Choroid plexus epithelial cell (primary cell): ENCODE measurements around the gene OR1D5.
"Not testable (repeated sequence)": the region's sequence is repeated elsewhere in the genome, so short reads cannot be mapped to it uniquely, and the experiment has no call there.

ENCODE experiments used
- DNase-seq: peaks from one replicate; pipeline ENCODE4 v3.0.0-alpha.2; 2010; ENCODE audit warnings: low read depth
- H3K4me3 ChIP-seq: 2 replicates; pipeline ENCODE4 v1.5.1; 2011; ENCODE audit warnings: low read depth, mild to moderate bottlenecking, control low read depth, low read length, moderate library complexity
- TF ChIP-seq, protein P1 (sequence below): conservative IDR thresholded peaks from 2 replicates; pipeline ENCODE4 v1.5.1; 2011; ENCODE audit warnings: low read depth, mild to moderate bottlenecking, control low read depth, inconsistent platforms, low read length, moderate library complexity

Gene OR1D5, protein sequence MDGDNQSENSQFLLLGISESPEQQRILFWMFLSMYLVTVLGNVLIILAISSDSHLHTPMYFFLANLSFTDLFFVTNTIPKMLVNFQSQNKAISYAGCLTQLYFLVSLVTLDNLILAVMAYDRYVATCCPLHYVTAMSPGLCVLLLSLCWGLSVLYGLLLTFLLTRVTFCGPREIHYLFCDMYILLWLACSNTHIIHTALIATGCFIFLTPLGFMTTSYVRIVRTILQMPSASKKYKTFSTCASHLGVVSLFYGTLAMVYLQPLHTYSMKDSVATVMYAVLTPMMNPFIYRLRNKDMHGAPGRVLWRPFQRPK

DNA sequence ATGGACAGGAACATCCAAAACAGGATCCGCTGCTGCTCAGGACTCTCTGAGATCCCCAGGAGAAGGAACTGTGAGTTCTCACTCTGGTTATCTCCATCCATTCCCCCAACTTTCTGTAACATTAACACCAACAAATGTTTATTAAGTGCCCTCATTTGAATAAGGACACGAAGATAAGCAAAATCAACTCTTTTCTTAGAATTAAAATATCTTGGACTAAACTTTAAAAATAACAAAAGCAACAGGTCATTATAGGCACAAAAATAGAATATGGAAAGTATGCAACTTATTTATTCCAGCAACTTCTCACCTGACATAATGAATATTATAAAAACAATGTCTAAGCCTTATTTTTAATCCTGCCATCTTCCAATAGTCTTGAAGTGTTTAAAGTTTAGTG is at the start of gene OR1D5:
OR1D5 (minus strand) TSS at position 101 of the 400 bp plus-strand sequence; CDS start at position 101, 0 bp downstream.
- not testable (repeated sequence) for DNase-seq, H3K4me3 ChIP-seq

DNA sequence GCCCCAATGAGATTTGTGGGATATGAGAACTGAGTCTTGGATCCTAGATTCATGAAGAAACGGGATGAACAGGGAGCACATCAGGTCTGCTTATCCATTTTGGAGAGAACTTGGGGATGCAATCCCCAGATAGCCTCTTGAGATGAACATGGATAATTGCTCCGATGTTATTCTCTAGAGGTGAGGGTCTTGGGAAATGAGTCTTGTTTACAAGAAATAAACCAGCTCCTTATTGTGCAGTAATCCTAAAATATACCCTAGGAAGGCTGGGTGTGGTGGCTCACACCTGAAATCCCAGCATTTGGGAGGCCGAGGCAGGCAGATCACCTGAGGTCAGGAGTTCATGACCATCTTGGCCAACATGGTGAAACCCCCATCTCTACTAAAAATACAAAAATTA is 40.9 kb upstream of the OR1D5 start, which contains the start of gene OR1D2:
OR1D2 (minus strand) TSS at position 101 of the 400 bp plus-strand sequence. CDS start 11,426 bp downstream, outside the sequence.
- TF ChIP-seq, protein P1, sequence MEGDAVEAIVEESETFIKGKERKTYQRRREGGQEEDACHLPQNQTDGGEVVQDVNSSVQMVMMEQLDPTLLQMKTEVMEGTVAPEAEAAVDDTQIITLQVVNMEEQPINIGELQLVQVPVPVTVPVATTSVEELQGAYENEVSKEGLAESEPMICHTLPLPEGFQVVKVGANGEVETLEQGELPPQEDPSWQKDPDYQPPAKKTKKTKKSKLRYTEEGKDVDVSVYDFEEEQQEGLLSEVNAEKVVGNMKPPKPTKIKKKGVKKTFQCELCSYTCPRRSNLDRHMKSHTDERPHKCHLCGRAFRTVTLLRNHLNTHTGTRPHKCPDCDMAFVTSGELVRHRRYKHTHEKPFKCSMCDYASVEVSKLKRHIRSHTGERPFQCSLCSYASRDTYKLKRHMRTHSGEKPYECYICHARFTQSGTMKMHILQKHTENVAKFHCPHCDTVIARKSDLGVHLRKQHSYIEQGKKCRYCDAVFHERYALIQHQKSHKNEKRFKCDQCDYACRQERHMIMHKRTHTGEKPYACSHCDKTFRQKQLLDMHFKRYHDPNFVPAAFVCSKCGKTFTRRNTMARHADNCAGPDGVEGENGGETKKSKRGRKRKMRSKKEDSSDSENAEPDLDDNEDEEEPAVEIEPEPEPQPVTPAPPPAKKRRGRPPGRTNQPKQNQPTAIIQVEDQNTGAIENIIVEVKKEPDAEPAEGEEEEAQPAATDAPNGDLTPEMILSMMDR: no peak
- no peak for DNase-seq
- H3K4me3 ChIP-seq: no peak within 1 kb of the TSS

DNA sequence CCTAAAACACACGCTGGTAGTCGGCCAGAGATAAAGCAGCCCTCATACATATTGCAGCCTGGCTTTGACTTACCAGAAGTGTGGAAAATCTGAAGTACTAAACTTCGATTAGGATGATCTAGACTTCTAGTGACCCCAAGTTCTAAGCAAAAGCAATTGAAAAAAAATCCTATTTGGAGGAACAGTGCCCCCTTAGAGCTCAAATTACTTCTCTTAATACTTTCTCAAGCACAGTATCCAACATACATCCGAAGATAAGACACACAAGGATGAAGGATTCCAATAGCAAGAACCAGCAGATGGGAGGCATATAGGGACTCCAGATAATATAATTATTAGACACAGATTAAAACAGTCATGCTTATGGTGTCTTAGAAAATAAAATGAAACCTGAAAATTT is 10.4 kb upstream of the OR1D5 start:
- H3K4me3 ChIP-seq, DNase-seq: not testable (repeated sequence)

DNA sequence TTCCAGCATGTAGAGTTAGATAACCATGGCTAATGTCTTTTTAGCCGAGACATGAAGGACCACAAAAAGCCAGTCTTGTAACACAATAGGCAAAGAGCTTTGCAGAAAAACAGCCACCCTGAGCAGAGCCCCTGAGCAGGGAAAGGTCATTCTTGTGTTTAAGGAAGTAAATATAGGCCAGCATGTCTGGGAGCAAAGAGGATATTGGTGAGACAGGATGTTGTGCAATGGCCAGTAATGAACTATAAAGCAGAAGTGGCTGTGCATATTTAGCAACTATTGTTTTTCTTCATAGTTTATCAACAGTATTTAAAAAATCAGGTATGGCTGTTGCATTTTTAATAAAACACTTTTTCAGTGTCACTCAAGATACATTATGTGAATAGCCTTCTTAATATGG is 1.8 kb upstream of the OR1D5 start:
- not testable (repeated sequence) for H3K4me3 ChIP-seq
- peak; percentile 45 for DNase-seq

DNA sequence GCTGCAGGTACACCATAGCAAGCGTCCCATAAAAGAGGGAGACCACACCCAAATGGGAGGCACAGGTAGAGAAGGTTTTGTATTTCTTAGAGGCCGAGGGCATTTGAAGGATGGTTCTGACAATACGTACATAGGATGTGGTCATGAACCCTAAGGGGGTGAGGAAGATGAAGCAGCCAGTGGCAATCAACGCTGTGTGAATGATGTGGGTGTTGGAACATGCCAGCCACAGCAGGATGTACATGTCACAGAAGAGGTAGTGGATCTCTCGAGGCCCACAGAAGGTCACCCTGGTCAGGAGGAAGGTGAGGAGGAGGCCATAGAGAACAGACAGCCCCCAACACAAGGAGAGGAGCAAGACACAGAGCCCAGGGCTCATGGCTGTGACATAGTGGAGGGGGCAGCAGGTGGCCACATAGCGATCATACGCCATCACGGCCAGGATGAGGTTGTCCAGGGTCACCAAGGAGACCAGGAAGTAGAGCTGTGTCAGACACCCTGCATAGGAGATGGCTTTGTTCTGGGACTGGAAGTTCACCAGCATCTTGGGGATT is 506 bp downstream of the OR1D5 start:
- DNase-seq, H3K4me3 ChIP-seq: not testable (repeated sequence)

DNA sequence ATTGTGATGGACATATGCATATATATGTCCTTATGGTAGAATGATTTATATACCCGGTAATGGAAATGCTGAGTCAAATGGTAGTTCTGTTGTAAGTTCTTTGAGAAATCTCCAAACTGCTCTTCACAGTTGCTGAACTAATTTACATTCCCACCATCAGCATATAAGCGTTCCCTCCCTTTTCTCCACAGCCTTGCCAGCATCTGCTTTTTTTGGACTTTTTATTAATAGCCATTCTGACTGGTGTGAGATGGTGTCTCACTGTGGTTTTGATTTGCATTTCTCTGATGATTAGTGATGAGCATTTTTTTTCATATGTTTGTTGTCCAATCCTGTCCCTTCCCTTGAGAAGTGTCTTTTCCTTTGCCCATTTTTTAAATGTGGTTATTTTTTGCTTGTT is 8.5 kb downstream of the OR1D5 start:
- not testable (repeated sequence) for DNase-seq, H3K4me3 ChIP-seq

DNA sequence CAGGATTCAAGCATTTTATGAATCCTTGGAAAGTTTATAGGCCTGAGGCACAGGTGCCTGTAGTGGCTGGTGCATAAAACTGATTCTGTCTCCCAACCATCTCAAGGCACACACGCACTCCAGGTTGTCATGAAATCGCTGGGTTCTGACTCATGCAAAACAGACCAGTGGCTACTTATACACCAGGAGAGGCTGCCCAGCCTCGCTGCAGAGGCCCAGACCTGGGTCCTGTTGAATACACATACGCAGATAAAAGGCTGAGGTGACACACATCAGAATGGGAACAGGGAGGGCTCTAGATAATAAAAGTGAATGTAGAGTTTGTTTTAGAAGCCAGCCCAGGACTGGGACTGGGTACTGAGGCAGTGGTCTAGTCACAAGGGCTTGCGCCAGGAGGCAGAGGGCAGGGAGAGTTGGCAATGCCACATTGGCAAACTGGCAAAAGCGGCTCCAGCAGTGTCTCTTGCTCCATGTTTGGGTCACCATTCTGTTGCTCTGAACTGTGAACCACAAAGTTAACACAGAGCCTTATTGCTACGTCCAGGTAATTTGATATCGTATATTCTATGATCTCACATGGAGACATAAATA is 13.6 kb downstream of the OR1D5 start:
- H3K4me3 ChIP-seq: no peak overlapping the region
- DNase-seq: peak; percentile 9
- TF ChIP-seq, protein P1: no peak

DNA sequence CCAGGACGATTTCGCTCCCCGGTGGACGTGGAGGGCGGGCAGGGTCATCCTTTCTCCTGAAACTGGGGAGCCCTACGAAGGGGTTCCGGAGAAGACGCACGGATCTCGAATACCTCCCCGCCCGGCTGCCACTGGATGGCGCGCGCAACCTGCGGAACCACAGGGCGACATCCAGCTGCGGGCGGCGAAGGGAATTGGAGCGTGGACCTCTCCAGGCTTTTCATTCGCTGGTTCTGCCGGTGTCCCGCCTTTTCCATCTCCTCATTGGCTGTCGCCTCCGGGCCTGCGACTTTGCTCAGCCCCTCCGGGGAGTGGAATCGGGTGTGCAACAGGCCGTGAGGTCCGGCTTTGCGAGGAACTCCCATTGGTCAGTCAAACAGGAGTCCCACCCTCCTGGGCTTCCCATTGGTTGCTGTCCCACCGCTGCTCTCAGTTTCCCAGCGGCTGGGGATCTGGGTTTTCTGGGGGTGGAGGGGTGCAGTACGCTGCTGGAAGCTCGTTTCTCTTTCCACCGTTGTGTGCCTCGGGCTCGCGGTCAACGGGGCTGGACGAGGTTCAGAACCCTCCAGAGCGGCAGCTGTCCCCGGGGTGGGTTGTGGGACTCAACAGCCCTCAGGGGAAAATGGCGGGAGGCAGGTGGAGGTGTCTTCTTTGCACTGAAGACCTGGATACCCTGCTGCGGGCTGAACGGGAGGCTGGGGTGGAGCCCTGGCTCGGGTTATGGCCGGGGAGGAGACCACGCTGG is 14.5 kb downstream of the OR1D5 start:
- TF ChIP-seq, protein P1: peak; percentile 80
- peak overlapping the region; percentile 81 for H3K4me3 ChIP-seq
- peak; percentile 99 for DNase-seq

DNA sequence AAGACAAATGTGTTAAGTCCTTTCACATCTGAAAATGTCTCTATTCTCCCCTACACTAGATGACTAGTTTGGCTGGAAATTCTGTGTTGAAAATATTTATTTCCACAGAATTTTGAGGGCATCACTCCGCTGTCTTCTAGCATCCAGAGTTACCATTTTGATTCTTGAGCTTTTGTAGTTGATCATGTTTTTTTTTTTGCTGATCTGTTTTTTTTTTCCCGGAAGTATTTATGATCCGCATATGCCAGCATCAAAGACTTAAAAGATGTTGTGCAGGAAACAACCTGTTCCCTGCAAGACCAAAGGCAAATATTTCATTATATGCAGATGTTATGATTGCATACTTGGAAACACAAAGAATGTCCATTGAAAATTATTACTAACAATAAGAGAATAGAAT is 16.7 kb downstream of the OR1D5 start:
- DNase-seq: no peak
- H3K4me3 ChIP-seq: no peak overlapping the region
- TF ChIP-seq, protein P1: no peak
